ENCODE measurements around the gene CTTNBP2NL. TPM values are rescaled to one million over a fixed set of nuclear protein-coding genes. Genes with fewer than 3 reads are reported as not detected.
"Not testable (repeated sequence)": the region's sequence is repeated elsewhere in the genome, so short reads cannot be mapped to it uniquely, and the experiment has no call there.

Gene CTTNBP2NL
- total and polyA plus RNA-seq, 4 donors: 16.9 to 25.8 (median 20.3) TPM

DNA sequence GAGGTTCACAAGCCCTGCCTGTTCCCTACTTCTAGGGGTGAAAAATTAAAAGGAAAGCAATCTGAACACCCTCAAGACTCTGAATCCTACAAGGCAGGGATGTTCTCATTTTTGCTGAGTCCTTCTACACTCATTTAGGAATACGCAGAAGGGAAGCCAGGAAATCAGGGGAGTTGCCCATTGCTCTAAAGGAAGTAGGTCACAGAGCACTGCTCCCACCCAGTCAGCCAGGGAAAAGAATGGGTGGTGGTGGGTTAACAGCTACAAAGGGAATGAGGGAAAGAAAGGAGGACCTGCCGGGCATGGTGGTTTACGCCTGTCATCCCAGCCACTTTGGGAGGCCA lies 2.4 kb upstream of the CTTNBP2NL start:
- no peak for DNase-seq (ENCODE audit: low read depth in 4 of 6, low spot score in 6 of 6)
- no peaks in the 10 kb centered on the region for H3K36me3 ChIP-seq (ENCODE audit: control insufficient read depth, insufficient read depth, low read length)
- peak overlapping the region; percentile 95 for H3K27ac ChIP-seq (ENCODE audit: low read depth, low read length)
- peaks cover 24% of the 10 kb centered on the region for H3K4me1 ChIP-seq (ENCODE audit: control insufficient read depth, insufficient read depth, low read length)
- H3K9me3 ChIP-seq (ENCODE audit: control insufficient read depth, insufficient read depth, low read length): no peaks in the 10 kb centered on the region
- H3K4me3 ChIP-seq (ENCODE audit: low read depth, low read length): no peak overlapping the region
- H3K27me3 ChIP-seq (ENCODE audit: control insufficient read depth, insufficient read depth, low read length): no peaks in the 10 kb centered on the region
- WGBS (ENCODE audit: insufficient coverage): 73% methylated on average over 2 of the region's 3 CpGs

DNA sequence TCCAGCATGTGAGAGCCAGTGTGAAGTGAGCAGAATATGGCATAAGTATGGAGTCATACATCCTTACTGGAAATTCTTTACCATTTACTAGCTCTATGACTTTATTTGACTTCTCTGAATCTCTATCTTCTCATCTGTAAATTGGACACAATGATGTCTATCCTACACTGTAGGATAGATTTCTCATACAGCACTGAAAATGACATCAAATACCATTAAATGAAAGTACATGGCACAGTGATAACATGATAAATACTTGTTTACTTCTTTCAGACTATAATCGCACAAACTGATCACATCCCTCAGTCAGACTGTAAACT lies 1.3 kb upstream of the CTTNBP2NL start:
- Histone ChIP-seq H3K4me1 (ENCODE audit: control insufficient read depth, insufficient read depth, low read length) (peaks cover 18% of the 10 kb centered on the region), H3K27ac (ENCODE audit: low read depth, low read length) (peak overlapping the region; percentile 95)

GRCh38 chr1:112395256-112395820 lies 676 bp upstream of the CTTNBP2NL start:
- Histone ChIP-seq H3K9me3 (ENCODE audit: control insufficient read depth, insufficient read depth, low read length) (no peaks in the 10 kb centered on the region), H3K27me3 (ENCODE audit: control insufficient read depth, insufficient read depth, low read length) (no peaks in the 10 kb centered on the region), H3K27ac (ENCODE audit: low read depth, low read length) (peak overlapping the region; percentile 95), H3K4me1 (ENCODE audit: control insufficient read depth, insufficient read depth, low read length) (peaks cover 16% of the 10 kb centered on the region), H3K4me3 (ENCODE audit: low read depth, low read length) (peak overlapping the region; percentile 99), H3K36me3 (ENCODE audit: control insufficient read depth, insufficient read depth, low read length) (no peaks in the 10 kb centered on the region)
- 7% methylated on average over 2 of the region's 6 CpGs for WGBS (ENCODE audit: insufficient coverage)
- no peak for DNase-seq (ENCODE audit: low read depth in 4 of 6, low spot score in 6 of 6)

More for the DNA sequence above, 1.3 kb upstream of the CTTNBP2NL start:
- no CpG with 5 or more reads among the region's 1 CpG for WGBS (ENCODE audit: insufficient coverage)
- Histone ChIP-seq H3K4me3 (ENCODE audit: low read depth, low read length) (no peak overlapping the region), H3K36me3 (ENCODE audit: control insufficient read depth, insufficient read depth, low read length) (no peaks in the 10 kb centered on the region), H3K9me3 (ENCODE audit: control insufficient read depth, insufficient read depth, low read length) (no peaks in the 10 kb centered on the region), H3K27me3 (ENCODE audit: control insufficient read depth, insufficient read depth, low read length) (no peaks in the 10 kb centered on the region)
- DNase-seq (ENCODE audit: low read depth in 4 of 6, low spot score in 6 of 6): no peak

- H3K27me3 ChIP-seq (ENCODE audit: control insufficient read depth, insufficient read depth, low read length): no peaks in the 10 kb centered on the region
- H3K4me1 ChIP-seq (ENCODE audit: control insufficient read depth, insufficient read depth, low read length): peaks cover 3% of the 10 kb centered on the region
- WGBS (ENCODE audit: insufficient coverage): 0% methylated on average over 1 of the region's 11 CpGs
- peak overlapping the region; percentile 95 for H3K27ac ChIP-seq (ENCODE audit: low read depth, low read length)
- no peaks in the 10 kb centered on the region for H3K9me3 ChIP-seq (ENCODE audit: control insufficient read depth, insufficient read depth, low read length)
- no peaks in the 10 kb centered on the region for H3K36me3 ChIP-seq (ENCODE audit: control insufficient read depth, insufficient read depth, low read length)
- peak in 3 of 6 donors; percentile 49 to 84 (median 72) for DNase-seq (ENCODE audit: low read depth in 4 of 6, low spot score in 6 of 6)
- peak overlapping the region; percentile 99 for H3K4me3 ChIP-seq (ENCODE audit: low read depth, low read length)
These were observed 848 bp downstream of the CTTNBP2NL start for GRCh38 chr1:112396653-112397471.

DNA sequence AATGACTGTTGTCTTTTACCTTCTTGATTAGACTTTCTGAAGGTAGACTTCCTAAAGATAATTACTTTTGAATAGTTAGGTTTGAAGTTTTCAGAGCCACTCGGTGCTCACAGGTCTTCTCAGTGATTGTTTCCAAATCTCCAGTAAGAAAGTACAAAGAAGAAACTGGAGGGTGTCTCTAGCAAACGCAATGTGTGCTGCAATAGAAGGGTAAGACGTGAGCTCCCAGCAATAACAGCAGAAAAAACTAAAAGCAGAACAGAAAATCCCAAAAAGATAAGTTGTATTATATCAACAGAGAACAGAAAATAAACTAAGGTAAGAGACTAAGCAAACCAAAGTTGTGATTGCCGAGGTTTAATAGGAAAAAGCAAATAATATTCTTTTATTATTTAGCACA lies 1.8 kb downstream of the CTTNBP2NL start:
- H3K9me3 ChIP-seq (ENCODE audit: control insufficient read depth, insufficient read depth, low read length): no peaks in the 10 kb centered on the region
- peak overlapping the region; percentile 1 for H3K4me3 ChIP-seq (ENCODE audit: low read depth, low read length)
- H3K36me3 ChIP-seq (ENCODE audit: control insufficient read depth, insufficient read depth, low read length): no peaks in the 10 kb centered on the region
- no peak for DNase-seq (ENCODE audit: low read depth in 4 of 6, low spot score in 6 of 6)
- peaks cover 3% of the 10 kb centered on the region for H3K4me1 ChIP-seq (ENCODE audit: control insufficient read depth, insufficient read depth, low read length)
- no peaks in the 10 kb centered on the region for H3K27me3 ChIP-seq (ENCODE audit: control insufficient read depth, insufficient read depth, low read length)
- no peak overlapping the region for H3K27ac ChIP-seq (ENCODE audit: low read depth, low read length)
- WGBS (ENCODE audit: insufficient coverage): no CpG with 5 or more reads among the region's 4 CpGs

- H3K27me3 ChIP-seq (ENCODE audit: control insufficient read depth, insufficient read depth, low read length): no peaks in the 10 kb centered on the region
- 93% methylated on average over 4 of the region's 4 CpGs for WGBS (ENCODE audit: insufficient coverage)
These were observed 3.4 kb downstream of the CTTNBP2NL start for GRCh38 chr1:112399456-112399855.

DNA sequence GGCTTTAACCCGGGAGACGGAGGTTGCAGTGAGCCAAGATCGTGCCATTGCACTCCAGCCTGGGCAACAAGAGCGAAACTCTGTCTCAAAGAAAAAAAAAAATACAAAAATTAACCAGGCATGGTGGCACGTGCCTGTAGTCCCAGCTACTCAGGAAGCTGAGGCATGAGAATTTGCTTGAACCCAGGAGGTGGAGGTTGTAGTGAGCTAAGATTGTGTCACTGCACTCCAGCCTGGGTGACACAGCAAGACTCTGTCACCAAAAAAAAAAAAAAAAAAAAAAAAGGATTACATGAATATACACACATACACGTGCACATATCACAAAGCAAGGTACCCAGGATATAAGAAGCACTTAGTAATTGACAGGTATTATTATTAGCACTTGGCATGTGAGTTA lies 4.7 kb downstream of the CTTNBP2NL start:
- not testable (repeated sequence) for H3K9me3 ChIP-seq (ENCODE audit: control insufficient read depth, insufficient read depth, low read length); H3K4me1 ChIP-seq (ENCODE audit: control insufficient read depth, insufficient read depth, low read length); DNase-seq (ENCODE audit: low read depth in 4 of 6, low spot score in 6 of 6); H3K27ac ChIP-seq (ENCODE audit: low read depth, low read length); H3K4me3 ChIP-seq (ENCODE audit: low read depth, low read length); H3K36me3 ChIP-seq (ENCODE audit: control insufficient read depth, insufficient read depth, low read length); H3K27me3 ChIP-seq (ENCODE audit: control insufficient read depth, insufficient read depth, low read length)
- 90% methylated on average over 4 of the region's 6 CpGs for WGBS (ENCODE audit: insufficient coverage)

More at GRCh38 chr1:112399456-112399855, 3.4 kb downstream of the CTTNBP2NL start:
- no peaks in the 10 kb centered on the region for H3K36me3 ChIP-seq (ENCODE audit: control insufficient read depth, insufficient read depth, low read length)
- H3K4me1 ChIP-seq (ENCODE audit: control insufficient read depth, insufficient read depth, low read length): peaks cover 3% of the 10 kb centered on the region
- no peak overlapping the region for H3K4me3 ChIP-seq (ENCODE audit: low read depth, low read length)
- DNase-seq (ENCODE audit: low read depth in 4 of 6, low spot score in 6 of 6): no peak
- no peak overlapping the region for H3K27ac ChIP-seq (ENCODE audit: low read depth, low read length)
- no peaks in the 10 kb centered on the region for H3K9me3 ChIP-seq (ENCODE audit: control insufficient read depth, insufficient read depth, low read length)

GRCh38 chr1:112402682-112403643 lies 6.9 kb downstream of the CTTNBP2NL start:
- H3K4me3 ChIP-seq (ENCODE audit: low read depth, low read length): no peak overlapping the region
- H3K36me3 ChIP-seq (ENCODE audit: control insufficient read depth, insufficient read depth, low read length): no peaks in the 10 kb centered on the region
- no peak for DNase-seq (ENCODE audit: low read depth in 4 of 6, low spot score in 6 of 6)
- no peaks in the 10 kb centered on the region for H3K27me3 ChIP-seq (ENCODE audit: control insufficient read depth, insufficient read depth, low read length)
- H3K9me3 ChIP-seq (ENCODE audit: control insufficient read depth, insufficient read depth, low read length): no peaks in the 10 kb centered on the region
- no peak overlapping the region for H3K27ac ChIP-seq (ENCODE audit: low read depth, low read length)
- 73% methylated on average over 2 of the region's 5 CpGs for WGBS (ENCODE audit: insufficient coverage)
- no peaks in the 10 kb centered on the region for H3K4me1 ChIP-seq (ENCODE audit: control insufficient read depth, insufficient read depth, low read length)

- WGBS (ENCODE audit: insufficient coverage): no CpG with 5 or more reads among the region's 1 CpG
- no peaks in the 10 kb centered on the region for H3K36me3 ChIP-seq (ENCODE audit: control insufficient read depth, insufficient read depth, low read length)
- H3K4me1 ChIP-seq (ENCODE audit: control insufficient read depth, insufficient read depth, low read length): no peaks in the 10 kb centered on the region
- no peak overlapping the region for H3K27ac ChIP-seq (ENCODE audit: low read depth, low read length)
- no peaks in the 10 kb centered on the region for H3K27me3 ChIP-seq (ENCODE audit: control insufficient read depth, insufficient read depth, low read length)
- DNase-seq (ENCODE audit: low read depth in 4 of 6, low spot score in 6 of 6): peak in 1 of 6 donors; percentile 37
- H3K4me3 ChIP-seq (ENCODE audit: low read depth, low read length): no peak overlapping the region
- no peaks in the 10 kb centered on the region for H3K9me3 ChIP-seq (ENCODE audit: control insufficient read depth, insufficient read depth, low read length)
These were observed 10.8 kb downstream of the CTTNBP2NL start for GRCh38 chr1:112406771-112407170.
